ENCODE results near the gene BMPR1A.

GRCh38 chr10:86945361-86946212 lies 189.2 kb downstream of the BMPR1A start:
- no peak for TF ChIP-seq EHMT2 (IDR thresholded peaks at IDR 0.05; ENCODE audit: low read depth)
- TF ChIP-seq NR3C1 (IDR thresholded peaks at IDR 0.05) = no peak
- TF ChIP-seq, protein P1, sequence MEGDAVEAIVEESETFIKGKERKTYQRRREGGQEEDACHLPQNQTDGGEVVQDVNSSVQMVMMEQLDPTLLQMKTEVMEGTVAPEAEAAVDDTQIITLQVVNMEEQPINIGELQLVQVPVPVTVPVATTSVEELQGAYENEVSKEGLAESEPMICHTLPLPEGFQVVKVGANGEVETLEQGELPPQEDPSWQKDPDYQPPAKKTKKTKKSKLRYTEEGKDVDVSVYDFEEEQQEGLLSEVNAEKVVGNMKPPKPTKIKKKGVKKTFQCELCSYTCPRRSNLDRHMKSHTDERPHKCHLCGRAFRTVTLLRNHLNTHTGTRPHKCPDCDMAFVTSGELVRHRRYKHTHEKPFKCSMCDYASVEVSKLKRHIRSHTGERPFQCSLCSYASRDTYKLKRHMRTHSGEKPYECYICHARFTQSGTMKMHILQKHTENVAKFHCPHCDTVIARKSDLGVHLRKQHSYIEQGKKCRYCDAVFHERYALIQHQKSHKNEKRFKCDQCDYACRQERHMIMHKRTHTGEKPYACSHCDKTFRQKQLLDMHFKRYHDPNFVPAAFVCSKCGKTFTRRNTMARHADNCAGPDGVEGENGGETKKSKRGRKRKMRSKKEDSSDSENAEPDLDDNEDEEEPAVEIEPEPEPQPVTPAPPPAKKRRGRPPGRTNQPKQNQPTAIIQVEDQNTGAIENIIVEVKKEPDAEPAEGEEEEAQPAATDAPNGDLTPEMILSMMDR (IDR thresholded peaks at IDR 0.05) = peak; percentile 29; the same call in 2 of the 3 replicates
- TF ChIP-seq RAD21 (conservative IDR thresholded peaks at IDR 0.05 in 1 of 2, IDR thresholded peaks at IDR 0.05 in 1 of 2) = peak; percentile 47 to 71
- TF ChIP-seq ELK1 (IDR thresholded peaks at IDR 0.05; ENCODE audit: low read depth, low read length) = no peak
- TF ChIP-seq JUN (IDR thresholded peaks at IDR 0.05) = no peak
- TF ChIP-seq SMC3 (IDR thresholded peaks at IDR 0.05) = peak; percentile 35; the same call in 1 of the 3 replicates
- no peak for TF ChIP-seq HDAC2 (IDR thresholded peaks at IDR 0.05)
- TF ChIP-seq POLR2A (IDR thresholded peaks at IDR 0.05; ENCODE audit: low read length) = no peak
- TF ChIP-seq, protein P2, sequence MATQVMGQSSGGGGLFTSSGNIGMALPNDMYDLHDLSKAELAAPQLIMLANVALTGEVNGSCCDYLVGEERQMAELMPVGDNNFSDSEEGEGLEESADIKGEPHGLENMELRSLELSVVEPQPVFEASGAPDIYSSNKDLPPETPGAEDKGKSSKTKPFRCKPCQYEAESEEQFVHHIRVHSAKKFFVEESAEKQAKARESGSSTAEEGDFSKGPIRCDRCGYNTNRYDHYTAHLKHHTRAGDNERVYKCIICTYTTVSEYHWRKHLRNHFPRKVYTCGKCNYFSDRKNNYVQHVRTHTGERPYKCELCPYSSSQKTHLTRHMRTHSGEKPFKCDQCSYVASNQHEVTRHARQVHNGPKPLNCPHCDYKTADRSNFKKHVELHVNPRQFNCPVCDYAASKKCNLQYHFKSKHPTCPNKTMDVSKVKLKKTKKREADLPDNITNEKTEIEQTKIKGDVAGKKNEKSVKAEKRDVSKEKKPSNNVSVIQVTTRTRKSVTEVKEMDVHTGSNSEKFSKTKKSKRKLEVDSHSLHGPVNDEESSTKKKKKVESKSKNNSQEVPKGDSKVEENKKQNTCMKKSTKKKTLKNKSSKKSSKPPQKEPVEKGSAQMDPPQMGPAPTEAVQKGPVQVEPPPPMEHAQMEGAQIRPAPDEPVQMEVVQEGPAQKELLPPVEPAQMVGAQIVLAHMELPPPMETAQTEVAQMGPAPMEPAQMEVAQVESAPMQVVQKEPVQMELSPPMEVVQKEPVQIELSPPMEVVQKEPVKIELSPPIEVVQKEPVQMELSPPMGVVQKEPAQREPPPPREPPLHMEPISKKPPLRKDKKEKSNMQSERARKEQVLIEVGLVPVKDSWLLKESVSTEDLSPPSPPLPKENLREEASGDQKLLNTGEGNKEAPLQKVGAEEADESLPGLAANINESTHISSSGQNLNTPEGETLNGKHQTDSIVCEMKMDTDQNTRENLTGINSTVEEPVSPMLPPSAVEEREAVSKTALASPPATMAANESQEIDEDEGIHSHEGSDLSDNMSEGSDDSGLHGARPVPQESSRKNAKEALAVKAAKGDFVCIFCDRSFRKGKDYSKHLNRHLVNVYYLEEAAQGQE (IDR thresholded peaks at IDR 0.05) = no peak
- TF ChIP-seq MAFK (IDR thresholded peaks at IDR 0.05; ENCODE audit: partially characterized antibody) = no peak
- TF ChIP-seq MYC (IDR thresholded peaks at IDR 0.05; ENCODE audit: borderline replicate concordance, low read length) = no peak
- no peak for TF ChIP-seq GATA3 (IDR thresholded peaks at IDR 0.05; ENCODE audit: borderline replicate concordance)
